ENCODE measurements around the gene CCDC7.

GRCh38 chr10:32629910-32630309, 184.0 kb downstream of the CCDC7 start:
- TF ChIP-seq POLR2A (IDR thresholded peaks at IDR 0.05; ENCODE audit: low read depth) (no peak), POLR2AphosphoS5 (IDR thresholded peaks at IDR 0.05) (no peak), EP300 (IDR thresholded peaks at IDR 0.05) (no peak)

Measured in esophagus muscularis mucosa (tissue), 3 donors.